Stimulated activated CD4-positive, alpha-beta T cell treated with anti-CD3 and anti-CD28 coated beads, Interleukin-2, amount 100 ng/mL, for 24 hours (primary cell): Measurements from ENCODE around the gene PUS10.
"Not testable (repeated sequence)": the region's sequence is repeated elsewhere in the genome, so short reads cannot be mapped to it uniquely, and the experiment has no call there.

Source experiments
- DNase-seq, 2 donors: peaks; one replicate each; pipeline ENCODE4 v3.0.0-alpha.2; 2020

The PUS10 gene

GRCh38 chr2:61011678-61012077 lies 6.4 kb downstream of the PUS10 start:
- no peak for DNase-seq

GRCh38 chr2:61009355-61009754 lies 8.7 kb downstream of the PUS10 start:
- no peak for DNase-seq

GRCh38 chr2:61006486-61007105 lies 11.5 kb downstream of the PUS10 start:
- no peak for DNase-seq

- DNase-seq: no peak
Measured at GRCh38 chr2:61005736-61006135, 12.3 kb downstream of the PUS10 start.

GRCh38 chr2:60998628-60999545 lies 19.2 kb downstream of the PUS10 start:
- no peak for DNase-seq

GRCh38 chr2:60994131-60994530 lies 23.9 kb downstream of the PUS10 start:
- no peak for DNase-seq

- no peak for DNase-seq
Measured at GRCh38 chr2:60992985-60993392, 25.1 kb downstream of the PUS10 start.

GRCh38 chr2:60991644-60992043 lies 26.4 kb downstream of the PUS10 start:
- no peak for DNase-seq

GRCh38 chr2:60989259-60989658 lies 28.8 kb downstream of the PUS10 start:
- no peak for DNase-seq

GRCh38 chr2:60987656-60988055 lies 30.4 kb downstream of the PUS10 start:
- DNase-seq: not testable (repeated sequence)

- no peak for DNase-seq
Measured at GRCh38 chr2:60987041-60987440, 31.0 kb downstream of the PUS10 start.

- no peak for DNase-seq
Measured at GRCh38 chr2:60984720-60985119, 33.3 kb downstream of the PUS10 start.

GRCh38 chr2:60982066-60982465 lies 36.0 kb downstream of the PUS10 start:
- not testable (repeated sequence) for DNase-seq

- DNase-seq: no peak
Measured at GRCh38 chr2:60980071-60980815, 37.8 kb downstream of the PUS10 start.

- DNase-seq: no peak
Measured at GRCh38 chr2:60979231-60979630, 38.8 kb downstream of the PUS10 start.

- DNase-seq: no peak
Measured at GRCh38 chr2:60977562-60977895, 40.5 kb downstream of the PUS10 start.

- no peak for DNase-seq
Measured at GRCh38 chr2:60976875-60977561, 41.0 kb downstream of the PUS10 start.

- no peak for DNase-seq
Measured at GRCh38 chr2:60976256-60976850, 41.7 kb downstream of the PUS10 start.

- DNase-seq: no peak
Measured at GRCh38 chr2:60974652-60975051, 43.4 kb downstream of the PUS10 start.

GRCh38 chr2:60973705-60974104 lies 44.4 kb downstream of the PUS10 start:
- no peak for DNase-seq

GRCh38 chr2:60972889-60973656 lies 45.0 kb downstream of the PUS10 start:
- DNase-seq: no peak
